Measurements from ENCODE around the gene FHOD3.

Gene FHOD3

GRCh38 chr18:36624451-36625167 is 327.1 kb downstream of the FHOD3 start:
- no peak for TF ChIP-seq CTCF (IDR thresholded peaks at IDR 0.05; ENCODE audit: extremely low read depth, insufficient read depth, missing control alignments)
- DNase-seq (ENCODE audit: low spot score): no peak
- in situ Hi-C loops (cut with MboI; ENCODE audit: low pct_unique_long_range_greater_than_20kb, low sequenced_read_pairs, unreplicated experiment): no loop called here

GRCh38 chr18:36625386-36625785 is 327.9 kb downstream of the FHOD3 start:
- DNase-seq (ENCODE audit: low spot score): no peak
- in situ Hi-C loops (cut with MboI; ENCODE audit: low pct_unique_long_range_greater_than_20kb, low sequenced_read_pairs, unreplicated experiment): no loop called here
- TF ChIP-seq CTCF (IDR thresholded peaks at IDR 0.05; ENCODE audit: extremely low read depth, insufficient read depth, missing control alignments): no peak

DNA sequence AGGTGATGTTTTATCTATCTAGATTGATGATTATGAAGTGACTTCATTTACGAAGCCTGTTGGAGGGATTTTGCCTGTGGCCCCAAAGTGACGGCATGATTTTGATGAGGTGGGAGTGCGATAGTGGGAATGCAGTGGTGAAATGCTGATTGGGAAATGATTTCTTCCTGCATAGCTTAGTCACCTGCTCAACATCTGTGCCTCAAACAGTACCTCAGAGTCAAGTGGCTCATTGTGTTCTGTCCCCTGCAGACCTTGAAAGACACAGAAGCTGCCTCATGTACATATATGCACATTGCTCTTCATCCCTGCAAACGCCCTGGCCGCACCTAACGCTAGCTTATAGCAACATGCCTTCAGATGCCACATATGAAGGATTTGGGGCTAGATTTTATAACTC is 330.1 kb downstream of the FHOD3 start:
- no peak for DNase-seq (ENCODE audit: low spot score)
- in situ Hi-C loops (cut with MboI; ENCODE audit: low pct_unique_long_range_greater_than_20kb, low sequenced_read_pairs, unreplicated experiment): no loop called here
- no peak for TF ChIP-seq CTCF (IDR thresholded peaks at IDR 0.05; ENCODE audit: extremely low read depth, insufficient read depth, missing control alignments)

GRCh38 chr18:36628435-36629137 is 331.1 kb downstream of the FHOD3 start:
- no peak for TF ChIP-seq CTCF (IDR thresholded peaks at IDR 0.05; ENCODE audit: extremely low read depth, insufficient read depth, missing control alignments)
- DNase-seq (ENCODE audit: low spot score): no peak
- in situ Hi-C loops (cut with MboI; ENCODE audit: low pct_unique_long_range_greater_than_20kb, low sequenced_read_pairs, unreplicated experiment): no loop called here

GRCh38 chr18:36629138-36629530 is 331.6 kb downstream of the FHOD3 start:
- DNase-seq (ENCODE audit: low spot score): no peak
- in situ Hi-C loops (cut with MboI; ENCODE audit: low pct_unique_long_range_greater_than_20kb, low sequenced_read_pairs, unreplicated experiment): no loop called here
- TF ChIP-seq CTCF (IDR thresholded peaks at IDR 0.05; ENCODE audit: extremely low read depth, insufficient read depth, missing control alignments): no peak

DNA sequence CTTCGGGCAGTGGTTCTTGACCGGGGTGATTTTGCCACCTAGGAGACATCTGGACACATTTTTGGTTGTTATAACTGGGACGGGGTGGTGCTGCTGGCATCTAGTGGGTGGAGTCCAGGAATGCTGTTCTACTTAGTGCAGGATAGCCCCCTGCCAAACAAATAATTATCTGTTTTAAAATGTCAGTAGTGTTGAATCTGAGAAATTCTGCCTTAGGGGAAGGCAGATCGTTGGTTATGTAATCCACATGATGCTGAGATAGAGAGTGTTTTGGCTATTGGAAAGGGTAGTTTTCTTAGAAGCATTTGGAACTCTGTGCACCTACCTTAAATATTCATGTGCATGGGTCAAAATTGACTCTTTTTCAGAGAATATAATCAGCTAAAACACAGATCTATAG is 332.3 kb downstream of the FHOD3 start:
- TF ChIP-seq CTCF (IDR thresholded peaks at IDR 0.05; ENCODE audit: extremely low read depth, insufficient read depth, missing control alignments): no peak
- in situ Hi-C loops (cut with MboI; ENCODE audit: low pct_unique_long_range_greater_than_20kb, low sequenced_read_pairs, unreplicated experiment): no loop called here
- DNase-seq (ENCODE audit: low spot score): no peak
